ENCODE results near the gene ARHGAP6. TPM values are rescaled to one million over a fixed set of nuclear protein-coding genes. Genes with fewer than 3 reads are reported as not detected.

ARHGAP6 gene
- total RNA-seq, 4 donors from 2014 or later, result 17.2 to 47.0 (median 21.6) TPM

- intact Hi-C loops (cut with DNase I; ENCODE audit: low total_unique reads), result no loop called here
- Histone ChIP-seq H3K4me1 (no peaks in the 10 kb centered on the region), H3K27ac (no peak overlapping the region)
Observed at GRCh38 chrX:11205796-11206195, 459.9 kb downstream of the ARHGAP6 start.

DNA sequence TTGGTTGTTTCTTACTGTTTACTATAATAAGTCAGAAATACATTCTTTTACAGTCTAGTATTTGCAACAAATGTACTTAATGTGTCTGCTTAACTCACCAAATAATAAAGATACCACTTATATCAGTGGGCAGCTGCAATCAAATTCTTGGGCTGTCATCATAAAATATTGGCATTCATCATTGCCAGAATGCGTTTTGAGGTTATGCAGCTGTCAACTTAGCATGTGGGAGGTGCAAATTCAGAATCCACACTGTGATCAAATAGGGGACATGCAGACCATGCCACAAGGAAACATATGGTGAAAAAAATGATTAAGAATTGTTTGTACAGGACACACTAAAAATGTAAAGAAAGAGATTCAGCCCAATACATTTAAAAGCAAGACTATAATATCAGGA lies 468.0 kb downstream of the ARHGAP6 start:
- TF ChIP-seq, protein P1, sequence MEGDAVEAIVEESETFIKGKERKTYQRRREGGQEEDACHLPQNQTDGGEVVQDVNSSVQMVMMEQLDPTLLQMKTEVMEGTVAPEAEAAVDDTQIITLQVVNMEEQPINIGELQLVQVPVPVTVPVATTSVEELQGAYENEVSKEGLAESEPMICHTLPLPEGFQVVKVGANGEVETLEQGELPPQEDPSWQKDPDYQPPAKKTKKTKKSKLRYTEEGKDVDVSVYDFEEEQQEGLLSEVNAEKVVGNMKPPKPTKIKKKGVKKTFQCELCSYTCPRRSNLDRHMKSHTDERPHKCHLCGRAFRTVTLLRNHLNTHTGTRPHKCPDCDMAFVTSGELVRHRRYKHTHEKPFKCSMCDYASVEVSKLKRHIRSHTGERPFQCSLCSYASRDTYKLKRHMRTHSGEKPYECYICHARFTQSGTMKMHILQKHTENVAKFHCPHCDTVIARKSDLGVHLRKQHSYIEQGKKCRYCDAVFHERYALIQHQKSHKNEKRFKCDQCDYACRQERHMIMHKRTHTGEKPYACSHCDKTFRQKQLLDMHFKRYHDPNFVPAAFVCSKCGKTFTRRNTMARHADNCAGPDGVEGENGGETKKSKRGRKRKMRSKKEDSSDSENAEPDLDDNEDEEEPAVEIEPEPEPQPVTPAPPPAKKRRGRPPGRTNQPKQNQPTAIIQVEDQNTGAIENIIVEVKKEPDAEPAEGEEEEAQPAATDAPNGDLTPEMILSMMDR (IDR thresholded peaks at IDR 0.05), result no peak
- no peak for TF ChIP-seq POLR2A (IDR thresholded peaks at IDR 0.05)
- H3K4me3 ChIP-seq, result no peak overlapping the region

More at GRCh38 chrX:11205796-11206195, 459.9 kb downstream of the ARHGAP6 start:
- H3K36me3 ChIP-seq, result no peaks in the 10 kb centered on the region
- TF ChIP-seq, protein P1 (IDR thresholded peaks at IDR 0.05), result no peak
- no peaks in the 10 kb centered on the region for H3K27me3 ChIP-seq
- no peak for DNase-seq
- no peaks in the 10 kb centered on the region for H3K9me3 ChIP-seq
- no peak overlapping the region for H3K4me3 ChIP-seq

DNA sequence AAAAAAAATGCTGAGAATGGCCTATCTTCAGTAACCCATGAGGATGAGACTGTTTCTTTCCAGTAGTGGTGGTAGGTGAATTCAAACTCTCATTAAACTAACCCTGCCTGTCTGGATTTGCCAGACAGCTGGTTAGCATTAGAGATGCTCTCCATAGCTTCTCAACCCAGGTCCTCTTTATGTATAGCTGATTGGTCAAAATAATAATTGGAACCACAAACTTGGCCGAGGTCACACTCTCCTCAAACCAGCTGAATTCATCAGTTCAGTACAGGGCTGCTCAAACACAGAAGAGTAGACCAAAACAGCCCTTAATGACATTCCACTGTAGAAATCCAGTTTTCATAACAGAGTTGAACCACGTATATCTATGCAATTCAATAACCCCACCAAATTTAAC lies 469.2 kb downstream of the ARHGAP6 start:
- TF ChIP-seq POLR2A (IDR thresholded peaks at IDR 0.05), result no peak
- TF ChIP-seq, protein P1 (IDR thresholded peaks at IDR 0.05), result no peak
- no peak for DNase-seq
- intact Hi-C loops (cut with DNase I; ENCODE audit: low total_unique reads), result no loop called here

More for the DNA sequence above, 468.0 kb downstream of the ARHGAP6 start:
- H3K4me1 ChIP-seq, result no peaks in the 10 kb centered on the region
- H3K36me3 ChIP-seq, result no peaks in the 10 kb centered on the region
- no peak overlapping the region for H3K27ac ChIP-seq
- no peaks in the 10 kb centered on the region for H3K27me3 ChIP-seq
- DNase-seq, result no peak
- no peaks in the 10 kb centered on the region for H3K9me3 ChIP-seq
- intact Hi-C loops (cut with DNase I; ENCODE audit: low total_unique reads), result no loop called here

GRCh38 chrX:11193035-11193469 lies 472.7 kb downstream of the ARHGAP6 start:
- DNase-seq, result no peak
- H3K27me3 ChIP-seq, result no peaks in the 10 kb centered on the region
- no peaks in the 10 kb centered on the region for H3K9me3 ChIP-seq
- H3K4me1 ChIP-seq, result no peaks in the 10 kb centered on the region
- TF ChIP-seq POLR2A (IDR thresholded peaks at IDR 0.05), result no peak
- TF ChIP-seq, protein P1 (IDR thresholded peaks at IDR 0.05), result no peak
- intact Hi-C loops (cut with DNase I; ENCODE audit: low total_unique reads), result no loop called here
- H3K27ac ChIP-seq, result peak overlapping the region; percentile 44 to 50
- no peak overlapping the region for H3K4me3 ChIP-seq
- H3K36me3 ChIP-seq, result no peaks in the 10 kb centered on the region

More for the DNA sequence above, 469.2 kb downstream of the ARHGAP6 start:
- H3K4me3 ChIP-seq, result no peak overlapping the region
- H3K27me3 ChIP-seq, result no peaks in the 10 kb centered on the region
- no peaks in the 10 kb centered on the region for H3K4me1 ChIP-seq
- no peaks in the 10 kb centered on the region for H3K36me3 ChIP-seq
- H3K27ac ChIP-seq, result no peak overlapping the region
- H3K9me3 ChIP-seq, result no peaks in the 10 kb centered on the region

DNA sequence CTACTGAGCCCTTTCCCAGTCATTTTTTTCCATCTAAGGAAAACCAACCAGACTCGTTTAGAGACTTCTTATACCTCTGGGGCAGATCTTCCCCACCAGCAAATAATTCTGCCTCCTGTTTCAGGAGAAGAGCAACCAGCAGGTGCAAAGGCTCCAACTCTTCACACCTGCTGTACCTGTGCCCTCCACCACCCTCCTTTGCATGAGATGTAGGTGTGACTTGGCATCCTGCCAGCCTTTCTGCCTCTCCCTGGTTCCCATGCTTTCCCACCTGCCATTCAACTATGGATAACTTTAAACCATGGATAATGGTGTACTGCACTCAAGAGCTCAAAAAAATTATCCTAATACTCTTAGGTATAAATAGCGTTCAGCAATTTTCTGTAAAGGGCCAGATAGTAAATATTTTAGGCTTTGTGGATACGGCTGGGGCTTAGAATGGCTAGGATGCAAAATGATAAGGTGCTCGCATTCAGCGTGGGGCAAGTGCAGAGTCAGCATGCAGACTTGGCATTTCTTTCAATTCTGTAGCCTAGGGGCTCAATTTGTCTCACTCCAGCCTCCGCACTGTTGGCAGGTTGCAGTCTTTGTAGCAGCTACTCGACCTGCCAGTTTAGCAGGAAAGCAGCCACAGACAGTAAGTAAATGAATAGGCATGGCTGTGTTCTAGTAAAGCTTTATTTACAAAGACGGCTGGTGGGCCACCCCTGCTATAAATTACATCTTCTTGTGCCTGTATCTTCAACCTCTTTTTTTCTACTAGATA lies 474.8 kb downstream of the ARHGAP6 start:
- no peak overlapping the region for H3K27ac ChIP-seq
- TF ChIP-seq POLR2A (IDR thresholded peaks at IDR 0.05), result no peak
- TF ChIP-seq, protein P1 (IDR thresholded peaks at IDR 0.05), result no peak
- DNase-seq, result no peak
- intact Hi-C loops (cut with DNase I; ENCODE audit: low total_unique reads), result no loop called here
- no peaks in the 10 kb centered on the region for H3K27me3 ChIP-seq
- H3K36me3 ChIP-seq, result no peaks in the 10 kb centered on the region
- H3K4me1 ChIP-seq, result no peaks in the 10 kb centered on the region
- no peaks in the 10 kb centered on the region for H3K9me3 ChIP-seq
- H3K4me3 ChIP-seq, result no peak overlapping the region

Data from uterus (tissue), 4 donors.